CD4-positive, alpha-beta T cell treated with Interleukin-17A for 1 hour (primary cell): ENCODE data around the gene PLVAP.

ENCODE experiments used
- DNase-seq: peaks from one replicate; pipeline ENCODE4 v3.0.0-alpha.2; 2020

The PLVAP gene

DNA sequence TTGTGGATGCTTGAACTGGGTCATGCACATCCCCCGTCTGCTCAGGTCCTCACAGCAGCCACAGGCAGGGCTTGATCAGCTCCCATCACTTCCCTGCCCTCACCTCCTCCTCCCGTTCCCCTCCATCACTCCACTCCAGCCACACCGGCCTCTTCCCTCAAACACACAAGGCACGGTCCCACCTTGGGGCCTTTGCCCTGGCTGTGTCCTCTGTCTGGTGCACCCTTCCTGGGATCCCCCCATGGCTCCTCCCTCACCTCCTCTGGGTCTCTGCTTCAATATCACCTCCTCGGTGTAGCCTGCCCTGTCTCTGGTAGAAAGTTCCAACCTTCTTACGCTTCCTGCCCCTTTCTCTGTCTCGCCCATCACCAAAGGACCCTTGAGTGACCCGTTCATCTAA lies 23.8 kb downstream of the PLVAP start:
- DNase-seq, result no peak

DNA sequence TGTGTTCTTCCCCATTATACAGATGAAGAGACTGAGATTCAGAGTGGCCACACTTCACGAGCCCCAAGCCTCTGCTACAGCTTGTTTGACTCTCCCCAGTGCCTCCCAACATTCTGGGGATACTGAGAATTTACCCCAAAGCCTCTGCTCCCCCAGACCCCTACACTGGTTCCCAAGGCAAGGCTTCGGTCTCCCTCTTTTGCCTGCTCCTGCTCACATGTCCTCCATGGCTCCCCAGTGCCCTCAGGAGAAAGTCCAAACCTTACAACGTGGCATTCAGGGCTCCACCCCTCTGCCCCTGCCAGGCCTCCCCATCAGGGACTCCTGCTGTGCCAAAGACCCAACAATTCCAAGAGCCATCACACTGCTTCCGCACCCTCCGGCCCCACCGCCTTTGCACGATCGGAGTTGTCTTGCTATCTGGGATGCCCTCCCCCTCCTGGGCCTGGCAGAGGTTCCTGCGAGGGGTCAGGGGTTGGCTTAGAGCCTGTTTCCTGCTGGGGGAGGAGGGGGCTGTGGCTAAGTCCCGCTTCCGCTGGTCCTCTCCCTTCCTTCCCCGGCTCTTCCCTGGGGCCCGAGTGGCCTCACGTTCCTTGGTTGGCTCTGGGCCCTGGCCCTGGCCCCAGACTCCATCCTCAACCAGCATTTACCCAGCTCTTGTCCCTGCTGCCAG lies 24.4 kb downstream of the PLVAP start:
- no peak for DNase-seq

DNA sequence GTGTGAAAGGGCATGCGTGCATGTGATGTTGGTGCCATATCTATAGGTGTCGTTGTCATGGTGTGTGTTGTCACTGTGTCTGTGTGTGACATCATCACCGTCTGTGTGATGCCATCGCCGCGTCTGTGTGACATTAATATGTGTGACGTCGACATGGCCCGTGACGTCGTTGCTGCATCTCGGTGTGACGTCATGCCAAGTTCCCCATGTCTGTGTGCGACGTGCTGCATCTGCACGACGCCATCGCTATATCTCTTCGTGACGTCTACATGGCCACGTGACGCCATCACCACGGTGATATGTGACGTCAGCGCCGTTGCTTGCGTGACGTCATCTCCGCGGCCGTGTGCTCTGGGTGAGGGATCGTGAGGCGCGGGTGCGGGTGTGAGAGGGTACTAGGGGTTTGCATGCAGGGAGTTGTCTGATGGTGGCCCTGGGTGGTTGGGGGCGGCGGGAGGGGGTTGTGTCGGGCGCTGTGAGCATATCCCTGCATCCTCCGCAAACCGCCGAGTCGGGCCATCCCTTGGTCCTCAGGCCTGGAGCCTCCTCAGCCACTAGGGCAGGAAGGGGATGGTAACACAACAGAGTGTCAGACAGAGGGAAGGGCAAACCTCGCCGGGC lies 25.2 kb downstream of the PLVAP start:
- no peak for DNase-seq

DNA sequence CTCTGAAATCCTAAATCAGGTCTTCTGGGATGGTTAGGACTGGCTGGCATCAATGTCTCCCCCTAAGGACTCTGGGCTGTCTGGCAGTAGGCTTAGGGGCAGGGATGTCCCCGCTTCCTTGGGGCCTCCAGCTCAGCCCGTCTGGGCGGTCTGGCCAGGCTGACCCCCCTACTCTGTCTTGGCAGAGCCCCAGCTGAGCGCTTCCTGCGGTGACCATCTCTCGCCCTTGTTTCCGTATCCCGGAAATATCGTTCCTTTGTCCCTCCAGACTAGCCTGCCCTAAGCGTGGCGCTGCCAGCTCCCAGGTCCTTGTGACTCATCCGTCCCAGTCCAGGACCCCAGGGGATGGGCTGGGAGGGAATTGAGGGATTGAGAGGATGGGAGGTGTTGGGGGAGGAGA lies 28.4 kb downstream of the PLVAP start:
- DNase-seq, result no peak

DNA sequence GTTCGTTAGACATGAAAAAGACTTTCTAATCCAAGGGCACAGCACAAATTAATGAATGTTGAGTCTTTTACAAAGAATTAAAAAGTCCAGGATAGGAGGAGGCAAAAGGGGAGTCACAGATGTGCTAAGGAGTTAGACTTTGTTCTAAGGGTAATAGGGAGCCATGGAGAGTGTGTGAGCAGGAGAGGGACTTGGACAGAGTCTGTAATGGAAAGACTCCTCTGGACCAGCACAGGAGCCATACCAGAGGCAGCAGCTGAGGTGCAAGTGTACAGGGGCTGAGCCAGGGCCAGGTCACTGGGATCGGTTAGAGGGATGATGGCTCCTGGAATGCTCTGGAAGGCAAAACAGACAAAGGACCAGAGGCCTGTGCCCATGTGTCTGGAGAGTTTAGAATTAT lies 29.3 kb downstream of the PLVAP start:
- no peak for DNase-seq

DNA sequence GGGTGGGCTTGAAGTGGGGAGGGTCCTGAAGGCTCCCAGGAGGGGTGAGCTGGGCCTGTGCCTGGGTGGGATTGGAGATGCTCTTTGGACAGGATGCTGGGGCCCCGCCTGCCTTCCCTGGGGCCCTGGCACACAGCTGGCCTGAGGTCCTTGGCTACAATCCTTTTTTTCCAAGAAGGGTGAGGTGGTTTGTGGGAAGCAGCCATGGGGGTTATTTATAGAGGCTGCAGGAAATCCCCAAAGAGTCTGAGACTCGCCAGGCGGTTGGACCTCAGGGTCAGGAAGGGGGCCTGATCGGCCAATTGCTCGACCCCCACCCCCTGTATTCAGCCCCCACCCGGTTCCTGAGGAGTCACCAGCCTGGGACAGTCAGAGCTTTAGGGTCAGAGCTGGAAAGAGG lies 29.8 kb downstream of the PLVAP start:
- DNase-seq, result no peak

DNA sequence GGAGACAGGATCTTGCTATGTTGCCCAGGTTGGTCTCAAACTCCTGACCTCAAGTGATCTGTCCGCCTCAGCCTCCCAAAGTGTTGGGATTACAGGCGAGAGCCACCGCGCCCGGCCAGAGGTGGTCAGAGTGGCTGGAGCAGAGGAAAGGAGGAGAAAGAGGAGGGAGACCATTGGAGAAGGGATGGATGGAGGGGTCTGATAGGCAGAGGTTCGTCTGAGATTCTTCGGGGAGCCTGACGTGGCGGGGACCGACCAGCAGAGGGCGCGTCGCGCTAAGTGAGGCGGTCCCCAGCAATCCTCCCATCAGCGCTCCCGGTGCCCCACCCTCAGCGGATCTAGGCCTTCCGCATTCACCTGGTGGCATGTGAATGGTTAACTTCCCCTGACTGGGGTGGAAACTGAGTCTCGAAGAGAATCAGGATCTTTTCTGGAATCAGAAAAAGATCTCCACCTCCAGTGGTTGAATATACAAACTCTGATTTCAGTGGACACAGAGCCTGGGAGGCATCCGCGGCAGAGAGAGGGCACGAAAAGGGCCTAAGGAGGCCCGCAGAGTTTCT lies 31.0 kb downstream of the PLVAP start:
- DNase-seq, result peak; percentile 77

DNA sequence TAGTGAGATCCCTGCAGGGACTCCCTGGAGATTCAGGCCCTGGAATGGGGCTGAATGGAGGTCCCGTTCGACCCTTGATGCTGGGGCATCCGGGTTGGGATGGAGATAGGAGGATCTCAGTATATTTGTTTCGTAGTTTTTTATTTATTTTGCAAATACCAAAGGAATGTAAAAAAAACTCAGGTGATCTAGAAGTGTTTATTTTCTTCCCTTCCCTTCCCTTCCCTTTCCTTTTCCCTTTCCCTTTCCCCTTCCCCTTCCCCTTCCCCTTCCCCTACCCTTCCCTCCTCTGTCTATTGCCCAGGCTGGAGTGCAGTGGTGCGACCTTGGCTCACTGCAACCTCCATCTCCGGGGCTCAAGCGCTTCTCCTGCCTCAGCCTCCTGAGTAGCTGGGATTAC lies 35.3 kb downstream of the PLVAP start:
- DNase-seq, result no peak

DNA sequence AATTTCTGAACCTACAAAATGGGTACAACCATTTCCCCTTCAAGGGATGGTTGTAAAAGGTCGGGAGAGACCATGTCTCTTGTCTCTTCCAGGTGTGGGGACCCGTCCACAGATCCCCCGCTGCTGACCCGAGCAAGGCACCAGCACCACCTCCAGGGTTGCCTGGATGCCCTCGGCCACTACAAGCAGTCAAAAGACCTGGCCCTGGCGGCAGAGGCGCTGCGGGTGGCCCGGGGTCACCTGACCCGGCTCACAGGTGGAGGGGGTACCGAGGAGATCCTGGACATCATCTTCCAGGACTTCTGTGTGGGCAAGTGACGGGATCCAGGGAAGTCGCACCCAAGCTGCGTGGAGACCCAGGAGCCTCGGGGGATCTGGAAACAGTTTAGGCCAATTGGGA lies 35.8 kb downstream of the PLVAP start:
- DNase-seq, result no peak

DNA sequence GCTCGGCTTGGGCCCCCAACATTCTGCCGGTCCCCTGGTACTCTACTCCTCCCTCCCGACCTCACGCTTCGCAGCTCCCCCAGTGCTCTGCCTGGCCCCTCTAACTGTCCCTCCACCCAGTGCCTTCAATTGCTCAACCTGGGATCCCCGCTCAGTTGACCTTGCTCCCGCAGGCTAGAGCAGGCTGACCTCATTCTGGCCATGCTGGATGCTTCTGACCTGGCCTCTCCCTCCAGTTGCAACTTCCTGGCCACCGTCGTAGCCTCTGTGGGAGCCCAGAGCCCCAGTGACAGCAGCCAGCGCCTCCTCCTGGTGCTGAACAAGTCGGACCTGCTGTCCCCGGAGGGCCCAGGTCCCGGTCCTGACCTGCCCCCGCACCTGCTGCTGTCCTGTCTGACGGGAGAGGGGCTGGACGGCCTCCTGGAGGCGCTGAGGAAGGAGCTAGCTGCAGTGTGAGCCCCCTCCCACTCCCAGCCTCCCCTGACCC lies 36.2 kb downstream of the PLVAP start:
- no peak for DNase-seq

DNA sequence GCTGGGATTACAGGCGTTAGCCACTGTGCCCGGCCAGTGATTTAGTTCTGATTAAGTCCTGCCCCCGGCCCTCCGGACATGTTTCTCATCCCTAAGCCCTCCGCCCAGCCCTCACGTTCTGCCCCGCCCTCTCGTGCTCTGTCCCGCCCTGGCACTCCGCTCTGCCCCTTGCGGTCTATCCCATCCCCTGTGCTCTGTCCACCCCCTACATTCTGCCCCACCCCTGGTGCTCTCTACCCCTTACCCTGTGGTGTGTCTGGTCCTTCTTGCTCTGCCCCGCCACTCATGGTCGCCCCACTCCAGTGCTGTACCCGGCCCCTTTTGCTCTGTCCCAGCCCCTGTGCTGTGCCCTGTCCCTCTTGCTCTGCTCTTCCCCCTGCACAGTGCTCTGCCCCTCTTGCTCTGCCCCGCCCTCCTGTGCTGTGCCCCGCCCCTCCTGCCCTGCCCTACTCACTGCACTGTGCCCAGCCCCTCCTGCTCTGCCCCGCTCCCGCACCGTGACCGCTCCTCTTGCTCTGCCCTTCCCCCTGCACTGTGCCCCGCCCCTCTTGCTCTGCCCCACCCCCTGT lies 36.8 kb downstream of the PLVAP start:
- no peak for DNase-seq

DNA sequence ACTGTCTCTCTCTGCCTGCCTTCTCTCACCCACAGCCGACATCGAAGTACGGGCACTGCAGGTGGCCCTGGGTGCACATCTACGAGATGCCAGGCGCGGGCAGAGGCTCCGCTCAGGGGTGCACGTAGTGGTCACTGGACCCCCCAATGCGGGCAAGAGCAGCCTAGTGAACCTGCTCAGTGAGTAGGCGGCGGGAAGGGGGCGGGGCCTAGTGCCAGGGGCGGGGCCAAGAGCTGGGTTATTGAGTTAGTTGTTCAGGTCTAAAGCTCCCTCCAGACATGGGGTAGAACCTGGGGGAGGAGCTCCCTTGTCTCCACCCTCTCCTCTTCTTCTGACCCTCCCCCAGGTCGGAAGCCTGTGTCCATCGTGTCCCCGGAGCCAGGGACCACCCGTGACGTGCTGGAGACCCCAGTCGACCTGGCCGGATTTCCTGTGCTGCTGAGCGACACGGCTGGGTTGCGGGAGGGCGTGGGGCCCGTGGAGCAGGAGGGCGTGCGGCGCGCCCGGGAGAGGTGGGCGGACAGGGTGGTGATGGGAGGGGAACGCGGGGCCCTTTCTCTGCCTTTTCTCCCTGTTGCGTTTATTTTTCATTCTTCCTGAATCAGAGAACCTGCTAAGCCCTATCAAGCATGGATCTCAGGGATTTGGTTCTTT lies 37.9 kb downstream of the PLVAP start:
- DNase-seq, result peak; percentile 42

DNA sequence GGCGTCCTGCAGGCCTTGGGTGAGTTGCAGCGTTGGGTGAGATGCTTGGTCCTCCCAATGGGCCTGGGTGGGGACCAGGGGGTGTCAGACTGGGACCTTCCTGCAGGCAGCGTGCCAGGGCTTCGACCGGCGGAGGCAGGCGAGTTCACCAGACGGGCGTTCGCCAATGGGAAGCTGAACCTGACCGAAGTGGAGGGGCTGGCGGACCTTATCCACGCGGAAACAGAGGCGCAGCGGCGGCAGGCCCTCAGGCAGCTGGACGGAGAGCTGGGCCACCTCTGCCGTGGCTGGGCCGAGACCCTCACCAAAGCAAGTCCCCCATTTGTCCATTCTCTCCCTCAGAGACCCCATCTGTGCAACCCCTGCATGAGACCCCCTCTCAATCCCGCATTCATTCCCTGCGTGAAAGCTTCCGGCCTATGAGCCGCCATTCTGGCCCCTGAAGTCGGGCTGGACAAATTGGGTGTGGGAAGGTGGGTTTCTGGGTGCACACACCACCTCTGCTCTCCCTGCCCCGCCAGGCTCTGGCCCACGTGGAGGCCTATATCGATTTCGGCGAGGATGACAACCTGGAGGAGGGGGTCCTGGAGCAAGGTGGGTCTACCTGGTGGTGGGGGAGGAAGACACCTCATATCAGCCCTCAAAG lies 38.6 kb downstream of the PLVAP start:
- DNase-seq, result no peak

DNA sequence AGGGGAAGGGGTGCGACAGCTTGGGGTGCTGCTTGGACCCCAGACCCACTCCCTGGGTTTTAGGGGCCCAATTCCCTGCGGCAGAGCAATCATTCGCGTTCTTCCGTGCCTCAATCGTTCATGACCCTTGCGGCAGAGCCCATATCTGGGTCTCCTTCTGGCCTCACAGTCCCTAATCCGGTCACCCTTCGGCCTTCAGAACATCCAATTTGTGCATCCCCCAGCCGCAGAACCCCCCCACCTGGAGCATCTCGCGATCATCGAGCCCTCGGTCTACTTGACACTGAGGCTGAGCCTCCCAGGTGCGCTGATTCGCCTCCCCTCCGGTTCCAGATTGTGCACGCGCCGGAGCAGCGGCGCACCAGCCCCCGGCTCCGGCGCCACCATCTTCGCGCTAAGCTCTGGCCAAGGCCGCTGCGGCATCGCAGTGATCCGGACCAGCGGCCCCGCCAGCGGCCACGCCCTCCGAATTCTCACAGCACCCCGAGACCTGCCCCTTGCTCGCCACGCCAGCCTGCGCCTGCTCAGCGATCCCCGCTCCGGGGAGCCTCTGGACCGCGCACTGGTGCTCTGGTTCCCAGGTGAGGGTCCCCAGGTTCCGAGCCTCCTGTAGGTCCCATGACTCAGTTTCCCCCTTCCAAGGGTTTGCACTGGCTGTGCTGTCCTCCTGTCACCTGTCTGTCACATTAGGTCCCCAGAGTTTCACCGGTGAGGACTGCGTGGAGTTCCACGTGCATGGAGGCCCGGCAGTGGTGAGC lies 39.3 kb downstream of the PLVAP start:
- DNase-seq, result peak; percentile 15

DNA sequence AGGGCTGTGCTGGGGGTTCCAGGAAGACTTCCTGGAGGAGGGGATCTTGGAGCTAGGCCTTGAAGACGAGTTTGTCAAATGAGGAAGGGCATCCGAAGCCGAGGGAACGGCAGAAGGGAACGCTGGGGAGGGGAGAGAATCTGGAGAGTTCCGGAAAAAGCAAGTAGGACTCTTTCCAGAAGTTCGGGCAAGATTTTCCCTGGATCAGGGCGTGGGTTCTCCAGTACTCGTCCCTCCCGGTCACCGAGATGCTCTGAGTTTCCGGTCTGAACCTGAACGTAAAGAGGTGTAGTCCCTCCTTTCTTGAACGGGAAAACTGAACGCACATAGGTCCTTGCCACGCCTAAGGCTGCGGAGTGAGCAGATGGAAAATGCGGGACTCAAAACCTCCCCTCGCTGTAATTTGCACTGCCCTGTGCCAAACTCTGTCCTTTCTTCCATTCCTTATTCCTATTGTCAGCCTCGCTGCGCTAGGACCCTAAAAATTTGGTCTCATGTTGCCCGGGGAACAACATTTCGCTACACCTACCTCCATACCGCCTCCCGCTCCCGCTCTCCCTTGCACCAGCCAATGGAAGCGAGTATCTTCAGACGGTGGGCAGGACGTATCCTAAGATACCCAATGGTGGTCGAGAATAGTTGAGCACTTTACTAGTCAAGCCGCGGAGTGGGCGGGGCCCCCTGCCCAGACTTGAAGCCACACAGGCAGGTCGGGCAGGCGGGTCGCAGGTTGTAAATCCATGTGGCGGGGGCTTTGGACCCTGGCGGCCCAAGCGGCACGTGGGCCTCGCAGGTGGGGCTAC lies 40.1 kb downstream of the PLVAP start, which contains the start of gene GTPBP3:
GTPBP3 (plus strand) TSS at position 682 of the 803 bp plus-strand sequence; CDS start at position 741, 59 bp downstream.
- DNase-seq, result peak; percentile 98

DNA sequence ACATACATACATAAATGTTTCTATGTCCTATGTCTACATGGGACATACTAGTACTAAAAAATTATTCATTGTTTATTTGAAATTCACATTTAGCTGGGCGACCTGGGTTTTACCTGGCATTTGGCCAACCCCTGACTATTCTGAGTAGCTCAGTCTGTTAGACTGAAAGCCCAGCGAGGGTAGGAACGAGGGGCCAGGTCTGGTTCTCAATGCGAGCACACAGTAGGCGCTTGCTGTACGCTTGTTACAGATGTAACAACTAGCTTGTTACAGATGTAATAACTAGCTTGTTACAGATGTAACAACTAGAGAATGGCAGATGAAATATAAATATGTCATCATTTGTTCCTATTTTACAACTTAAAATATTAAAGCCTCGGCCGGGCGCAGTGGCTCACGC lies 41.6 kb downstream of the PLVAP start:
- no peak for DNase-seq

DNA sequence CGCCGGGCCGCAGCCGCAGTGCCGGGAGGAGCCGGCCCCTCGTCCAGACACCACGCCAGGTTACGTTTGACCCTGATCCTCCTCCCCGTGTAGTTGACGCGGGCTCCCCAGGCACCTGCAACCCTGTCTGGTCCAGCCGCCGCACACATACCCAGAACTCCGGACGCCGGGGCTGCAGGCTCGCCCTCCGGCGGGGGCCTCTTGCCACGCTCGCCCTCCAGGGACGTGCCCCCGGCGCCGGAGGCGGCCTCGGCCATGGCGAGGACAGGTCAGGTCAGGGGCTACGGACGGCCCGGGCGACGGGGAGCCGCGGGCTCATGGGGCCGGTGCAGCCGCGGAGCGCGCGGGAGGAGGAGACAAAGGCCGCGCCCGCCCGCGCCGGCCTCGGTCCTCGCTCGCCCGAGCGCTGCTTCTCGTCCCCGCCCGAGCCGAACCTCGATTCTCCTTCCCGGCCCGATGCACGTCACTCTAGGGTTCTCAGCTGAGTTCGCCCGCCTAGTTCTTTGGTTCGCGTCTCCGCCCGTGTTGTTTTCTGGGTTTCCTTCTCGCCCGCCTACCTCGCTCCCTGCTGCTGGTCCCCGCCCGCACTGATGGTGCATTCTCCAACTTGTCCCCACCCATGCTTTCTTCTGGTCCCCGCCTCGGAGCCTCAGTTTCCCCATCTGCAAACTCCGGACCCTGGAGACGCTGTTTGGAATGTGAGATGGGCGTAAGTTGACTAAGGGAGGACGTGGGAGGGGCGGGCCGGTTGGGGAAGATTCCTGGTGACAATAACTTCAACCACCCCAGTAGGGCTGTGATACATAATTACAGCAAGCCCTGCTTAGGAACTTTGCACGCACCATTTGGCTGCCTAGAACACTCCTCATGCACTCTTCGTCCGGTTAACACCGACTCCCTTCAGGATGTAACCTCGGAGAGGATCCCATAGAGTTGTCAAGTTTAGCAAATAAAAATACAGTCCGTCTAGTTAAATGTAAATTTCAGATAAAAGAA lies 42.4 kb downstream of the PLVAP start, which contains the start of gene ANO8:
ANO8 (minus strand) TSS at position 442 of the 996 bp plus-strand sequence; CDS start at position 257, 185 bp downstream.
- peak; percentile 99 for DNase-seq

DNA sequence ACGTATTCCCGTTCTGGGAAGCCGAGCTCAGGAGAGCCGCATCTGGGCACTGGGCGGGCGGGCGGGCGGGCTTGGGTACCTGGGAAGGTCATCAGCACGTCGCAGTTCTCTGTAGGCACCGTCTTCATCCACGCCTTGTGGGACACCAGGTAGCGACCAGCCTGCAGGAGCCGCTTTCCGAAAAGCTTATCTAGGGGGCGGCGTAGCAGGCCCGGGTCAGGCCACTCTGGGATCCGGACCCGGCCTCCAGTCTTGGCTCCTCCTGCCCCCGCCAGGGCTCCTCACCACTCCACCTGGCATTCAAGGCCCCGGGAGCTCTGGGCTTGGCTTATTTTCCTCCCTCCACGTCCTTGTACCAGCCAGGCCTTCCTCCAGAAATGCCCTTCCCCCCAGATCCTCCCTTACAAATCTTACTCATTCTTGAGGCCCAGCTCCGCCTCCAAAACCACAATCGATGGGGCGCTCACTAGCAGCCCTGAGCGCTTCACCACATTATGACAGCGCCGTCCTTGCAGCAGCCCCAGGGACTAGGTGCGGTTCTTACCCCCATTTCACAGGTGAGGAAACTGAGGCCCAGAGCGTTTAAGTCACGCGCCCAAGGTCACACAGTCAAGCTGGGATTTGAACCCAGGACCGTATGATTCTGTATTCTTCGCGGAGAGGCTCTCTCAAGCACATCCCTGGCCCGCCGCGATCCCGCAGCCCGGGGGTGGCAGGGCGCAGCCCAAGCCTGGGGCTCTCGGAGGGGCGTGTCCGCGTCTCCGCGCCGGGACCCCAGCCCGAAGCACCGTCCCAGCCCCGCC lies 43.3 kb downstream of the PLVAP start:
- peak; percentile 77 for DNase-seq
